Stimulated activated CD8-positive, alpha-beta memory T cell treated with anti-CD3 and anti-CD28 coated beads, Interleukin-15, amount 100 ng/mL, for 1 hour (primary cell): Measurements from ENCODE around the gene TBC1D14.

Source experiments
- DNase-seq: peaks from one replicate; pipeline ENCODE4 v3.0.0-alpha.2; 2020; ENCODE audit warnings: low read depth

Gene TBC1D14

GRCh38 chr4:7001271-7001670, 91.6 kb downstream of the TBC1D14 start:
- DNase-seq: no peak

DNA sequence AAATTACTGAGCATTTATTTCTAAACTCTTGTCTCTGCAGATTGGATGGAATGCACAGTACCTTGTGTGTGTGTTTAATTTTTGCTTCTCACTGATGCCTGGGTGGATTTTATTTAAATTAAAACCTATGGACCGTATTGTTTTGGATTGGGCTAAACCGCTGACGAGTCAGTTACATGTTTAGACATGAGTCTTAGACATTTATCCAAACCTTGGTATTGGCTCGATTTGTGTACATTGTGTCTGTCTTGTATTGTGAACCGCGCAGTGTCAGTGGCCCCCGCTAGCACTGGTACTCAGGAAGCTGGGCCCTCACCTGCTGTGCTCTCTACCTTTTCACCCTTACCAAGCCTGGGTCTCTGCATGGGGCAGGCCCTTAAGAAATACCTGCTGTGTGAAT, 92.7 kb downstream of the TBC1D14 start:
- no peak for DNase-seq

DNA sequence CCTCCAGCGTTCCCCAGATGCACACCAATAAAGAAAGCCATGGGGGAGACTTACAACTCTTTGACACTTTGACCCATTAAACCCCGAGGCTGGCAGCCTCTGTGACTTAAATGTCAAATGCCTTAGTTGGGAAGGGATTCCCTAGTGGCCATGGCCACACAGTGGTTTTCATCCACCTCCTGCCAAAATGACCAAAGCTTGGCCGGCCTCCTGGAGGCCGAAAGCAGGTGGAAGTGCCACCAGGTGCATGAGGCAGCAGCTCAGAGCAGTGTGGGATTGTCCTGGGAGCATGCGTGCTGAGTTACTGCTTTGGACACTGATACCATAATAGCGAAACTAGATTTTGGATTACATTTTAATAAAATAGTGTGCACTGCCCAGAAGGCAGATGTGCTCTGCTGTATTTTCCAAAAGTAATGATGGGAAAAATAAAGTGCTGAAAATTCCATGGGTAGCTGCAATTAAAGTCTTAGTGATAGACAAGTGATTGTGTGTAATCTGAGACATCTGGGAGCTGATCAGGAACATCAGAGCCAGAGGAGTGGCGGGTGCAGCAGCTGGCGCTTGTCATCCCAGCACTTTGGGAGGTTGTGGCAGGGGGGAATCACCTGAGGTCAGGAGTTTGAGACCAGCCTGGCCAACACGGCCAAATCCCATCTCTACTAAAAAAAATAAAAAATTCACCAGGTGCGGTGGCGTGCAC, 93.7 kb downstream of the TBC1D14 start:
- no peak for DNase-seq

DNA sequence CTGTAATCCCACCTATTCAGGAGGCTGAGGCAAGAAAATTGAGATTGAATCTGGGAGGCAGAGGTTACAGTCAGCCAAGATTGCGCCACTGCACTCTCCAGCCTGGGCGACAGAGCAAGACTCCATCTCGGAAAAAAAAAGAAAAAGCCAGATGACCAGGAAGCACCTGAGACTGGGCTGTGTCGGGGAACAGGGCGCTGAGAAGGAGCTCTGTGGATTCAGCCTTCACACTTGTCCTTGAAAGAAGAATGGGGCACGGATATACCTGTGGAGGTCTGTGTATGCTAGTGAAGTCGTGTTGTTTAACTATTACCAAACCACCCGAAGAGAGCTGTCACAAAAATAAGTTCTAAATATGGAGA, 94.2 kb downstream of the TBC1D14 start:
- DNase-seq: no peak

- DNase-seq: no peak
Measured at GRCh38 chr4:7004331-7004730, 94.7 kb downstream of the TBC1D14 start.

GRCh38 chr4:7005571-7005970, 95.9 kb downstream of the TBC1D14 start:
- no peak for DNase-seq

GRCh38 chr4:7006411-7006810, 96.8 kb downstream of the TBC1D14 start:
- no peak for DNase-seq

GRCh38 chr4:7007142-7007907, 97.7 kb downstream of the TBC1D14 start:
- no peak for DNase-seq

- DNase-seq: no peak
Measured at GRCh38 chr4:7007944-7008343, 98.3 kb downstream of the TBC1D14 start.

DNA sequence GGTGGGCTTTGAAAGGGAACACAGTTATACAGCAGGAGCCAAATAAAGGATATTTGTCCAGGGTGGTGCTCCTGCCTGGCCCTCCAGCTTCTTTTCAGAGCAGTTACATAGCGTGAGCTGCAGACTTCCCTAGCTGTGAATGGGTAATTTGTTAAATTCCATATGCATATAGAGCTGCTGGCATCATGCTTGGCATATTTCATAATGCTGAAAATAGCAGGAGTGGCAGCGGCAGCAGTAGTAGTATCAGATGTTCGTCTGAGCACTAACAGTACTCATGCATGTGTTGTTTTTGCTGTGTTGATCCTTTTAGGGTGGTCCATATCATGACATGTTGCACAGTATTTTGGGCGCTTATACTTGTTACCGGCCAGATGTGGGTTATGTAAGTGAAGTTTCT, 99.9 kb downstream of the TBC1D14 start:
- DNase-seq: no peak

- DNase-seq: no peak
Measured at GRCh38 chr4:7013175-7013574, 103.5 kb downstream of the TBC1D14 start.

GRCh38 chr4:7014815-7015214, 105.2 kb downstream of the TBC1D14 start:
- no peak for DNase-seq

DNA sequence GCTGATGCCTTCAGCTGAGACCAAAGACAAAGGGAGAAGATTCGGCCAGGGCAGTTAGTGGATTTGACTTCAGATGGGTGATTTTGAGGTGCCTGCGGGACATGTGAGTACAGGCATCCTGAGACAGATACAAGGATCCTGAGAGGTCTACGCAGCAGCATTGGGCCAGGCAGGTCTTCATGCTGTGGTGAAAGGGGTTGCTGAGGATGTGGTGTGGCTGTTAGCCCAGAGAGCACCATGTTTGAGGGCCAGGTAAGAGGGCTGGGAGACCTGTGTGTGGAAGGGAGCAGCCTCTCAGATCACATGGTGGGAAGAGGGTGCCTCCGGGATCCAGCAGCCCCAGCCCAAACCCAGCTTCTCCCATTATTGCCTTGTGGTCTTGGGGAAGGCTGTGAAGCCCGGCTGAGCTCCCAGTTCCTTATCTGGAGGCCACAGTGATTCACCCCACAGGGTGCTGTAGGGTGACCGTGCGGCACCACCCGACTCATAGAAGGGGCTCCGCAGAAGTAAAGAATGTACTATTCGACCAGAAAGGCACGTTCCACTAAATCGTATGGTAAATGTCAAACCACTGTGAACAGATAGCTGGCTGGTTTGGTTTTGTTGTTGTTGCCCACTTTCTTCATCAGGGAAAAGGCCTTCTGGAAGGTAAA, 105.9 kb downstream of the TBC1D14 start:
- DNase-seq: no peak

GRCh38 chr4:7016086-7016485, 106.5 kb downstream of the TBC1D14 start:
- DNase-seq: no peak

DNA sequence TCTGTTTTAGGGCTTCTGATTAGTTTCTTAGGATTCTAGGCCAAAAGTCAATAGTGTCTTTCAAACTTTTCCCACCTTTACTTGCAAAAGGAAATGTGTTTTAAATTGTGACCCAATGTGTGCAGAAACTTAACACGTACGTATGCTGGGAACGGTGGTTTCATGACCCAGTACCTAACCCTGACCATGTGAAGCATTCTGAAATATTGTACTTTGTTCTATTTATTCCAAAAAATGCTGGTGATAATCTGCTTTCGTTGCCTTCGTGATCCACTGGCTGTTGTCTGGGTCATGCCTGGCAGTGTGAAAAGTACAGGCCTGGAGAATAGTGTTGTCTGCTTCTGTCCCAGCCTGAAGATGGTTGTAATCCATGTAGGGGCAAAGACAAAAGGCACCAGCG, 106.9 kb downstream of the TBC1D14 start:
- no peak for DNase-seq

- no peak for DNase-seq
Measured at GRCh38 chr4:7017446-7018048, 107.9 kb downstream of the TBC1D14 start.

GRCh38 chr4:7018281-7018680, 108.7 kb downstream of the TBC1D14 start:
- DNase-seq: no peak

DNA sequence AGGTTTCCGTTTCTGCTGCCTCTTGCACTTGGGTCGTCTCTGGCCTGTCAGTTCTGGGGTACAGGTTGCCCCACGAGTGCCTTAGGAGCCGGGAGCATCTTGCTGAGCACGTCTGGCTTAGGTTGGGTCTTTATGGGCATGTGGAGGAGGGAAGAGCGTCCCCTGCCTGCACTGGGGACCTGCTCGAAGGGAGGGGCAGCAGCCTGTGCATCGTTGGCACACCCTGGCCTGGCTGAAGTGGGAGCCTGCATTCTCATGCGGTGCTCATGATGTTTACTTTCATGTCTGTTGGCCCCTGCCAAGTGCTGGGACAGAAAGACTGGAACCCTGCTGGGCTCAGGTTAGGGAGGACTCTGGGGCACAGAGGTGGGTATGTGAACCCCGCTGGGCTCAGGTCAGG, 109.7 kb downstream of the TBC1D14 start:
- no peak for DNase-seq

DNA sequence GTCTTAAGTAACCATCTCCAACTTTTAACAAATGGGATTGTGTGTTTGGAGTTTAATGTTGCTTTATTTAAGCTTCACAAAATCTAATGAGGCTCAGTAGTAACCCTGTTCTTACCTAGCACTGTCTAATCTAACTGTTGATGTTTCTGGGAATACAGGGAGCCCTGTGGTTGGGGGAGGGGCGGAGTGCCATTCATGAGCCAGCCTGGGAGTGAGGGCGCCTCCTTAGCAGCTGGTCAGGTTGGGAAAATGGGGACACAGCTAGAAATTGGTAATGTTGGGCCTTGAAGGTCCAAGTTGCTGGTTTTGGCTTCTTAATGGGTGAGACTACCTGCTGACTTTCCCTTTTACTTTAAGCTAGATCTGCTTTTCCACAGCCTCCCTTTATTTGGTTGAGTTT, 110.7 kb downstream of the TBC1D14 start:
- DNase-seq: no peak

DNA sequence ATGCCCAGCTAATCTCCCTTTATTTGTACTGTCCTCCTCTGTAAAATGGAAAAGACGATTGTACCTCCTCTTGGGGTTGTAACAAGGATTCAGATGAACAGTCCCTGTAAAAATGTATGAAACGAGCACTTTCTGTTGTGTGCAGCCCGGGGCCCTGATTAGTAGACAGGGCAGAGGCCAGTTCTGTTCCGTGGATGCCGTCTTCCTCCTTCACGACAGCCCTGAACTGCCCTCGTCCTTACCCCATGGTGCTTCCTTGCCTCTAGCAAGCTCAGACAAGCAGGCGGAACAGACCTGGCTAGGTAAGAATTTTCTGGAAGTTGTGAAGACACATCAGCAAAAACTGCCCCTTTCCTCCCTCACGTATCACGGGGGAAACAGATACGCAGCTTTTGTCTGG, 111.2 kb downstream of the TBC1D14 start:
- no peak for DNase-seq

GRCh38 chr4:7021355-7021754, 111.7 kb downstream of the TBC1D14 start:
- DNase-seq: no peak

- no peak for DNase-seq
Measured at GRCh38 chr4:7021930-7022664, 112.5 kb downstream of the TBC1D14 start.
